GM21526 (cell line): Measurements from ENCODE around the gene SAMMSON.

ENCODE experiments used
- ATAC-seq: cut with Tn5 transposase; IDR thresholded peaks from one replicate; pipeline ENCODE4 v1.9.1; 2021; ENCODE audit warnings: moderate library complexity; ENCODE audit not compliant: unreplicated experiment, low FRiP score

SAMMSON gene

DNA sequence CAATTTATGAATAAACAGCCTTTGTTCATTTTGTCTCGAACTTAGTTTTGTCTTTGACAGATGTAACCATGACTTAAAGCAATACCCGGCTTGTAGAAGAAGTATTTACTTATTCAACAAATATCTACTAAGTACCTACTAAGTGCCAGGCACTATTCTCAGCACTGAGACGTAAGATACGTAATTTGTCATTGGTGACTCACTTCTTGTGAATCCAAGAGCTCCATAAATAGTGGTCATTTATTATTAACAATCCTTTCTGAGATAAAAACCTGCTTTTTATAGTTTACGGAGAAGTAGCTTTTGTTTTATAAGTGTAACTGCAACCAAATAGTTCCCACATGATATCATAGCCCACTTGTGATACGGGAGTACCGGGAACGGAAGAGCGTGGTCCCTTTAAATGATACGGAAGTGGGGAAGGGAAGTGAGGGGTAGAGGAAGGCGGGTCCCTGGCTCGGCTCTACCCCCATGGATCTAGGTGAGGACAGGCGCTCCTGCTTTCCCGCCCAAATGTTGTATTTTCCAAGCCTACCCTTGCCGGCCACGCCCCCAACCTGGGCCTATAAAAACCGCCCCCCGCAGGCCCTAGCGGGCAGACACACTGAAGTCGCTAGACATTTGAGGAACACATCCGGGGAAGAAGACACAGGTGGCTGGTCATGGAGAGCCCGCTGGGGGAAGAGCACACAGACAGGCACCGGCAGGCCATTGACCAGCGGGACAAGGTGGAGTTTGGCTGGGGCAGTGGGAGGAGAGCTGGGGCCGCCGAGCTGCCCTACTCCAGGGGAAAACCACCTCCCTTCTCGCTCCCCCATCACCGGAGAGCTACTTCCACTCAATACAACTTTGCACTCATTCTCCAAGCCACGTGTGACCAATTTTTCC, at the start of gene SAMMSON:
Gene SAMMSON, plus strand, starts transcription at position 594 of the 888 bp plus-strand sequence.
- no peak for ATAC-seq

GRCh38 chr3:69951616-69952015, 47.9 kb upstream of the SAMMSON start:
- ATAC-seq: no peak

GRCh38 chr3:69959581-69959980, 40.0 kb upstream of the SAMMSON start:
- no peak for ATAC-seq

DNA sequence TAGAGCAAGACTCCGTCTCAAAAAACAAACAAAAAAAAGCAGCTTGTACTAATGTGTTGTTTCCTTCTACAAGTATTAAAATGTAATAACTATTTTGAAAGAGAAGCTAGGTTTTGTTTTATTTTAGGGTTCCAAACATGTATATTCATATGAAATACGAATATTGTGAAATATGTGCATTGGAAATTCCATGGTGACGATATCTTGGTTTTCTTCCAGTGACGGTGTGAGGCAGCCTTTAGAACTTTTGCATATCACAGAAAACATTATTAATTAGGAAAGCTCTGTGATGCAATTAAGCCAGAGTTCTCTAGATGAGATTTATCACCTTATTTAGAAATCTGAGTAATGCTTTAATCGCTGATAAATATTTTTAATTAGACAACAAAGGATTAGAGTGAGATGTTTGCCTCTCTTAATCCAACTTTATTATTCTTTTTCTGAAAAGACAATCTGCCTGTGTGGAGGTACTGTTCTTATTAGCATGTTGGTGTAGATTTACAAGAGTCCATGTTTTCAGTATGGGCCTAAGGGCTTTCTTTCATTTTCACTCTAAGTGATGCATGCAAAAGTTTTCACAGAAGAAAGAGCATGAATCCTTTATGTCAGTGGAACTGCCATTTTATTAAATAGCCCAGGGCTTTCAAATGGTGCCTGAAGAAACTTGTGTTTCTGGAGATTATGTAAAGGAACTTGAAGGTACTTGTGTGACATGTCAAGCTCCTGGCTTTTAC, 37.7 kb upstream of the SAMMSON start:
- ATAC-seq: no peak

DNA sequence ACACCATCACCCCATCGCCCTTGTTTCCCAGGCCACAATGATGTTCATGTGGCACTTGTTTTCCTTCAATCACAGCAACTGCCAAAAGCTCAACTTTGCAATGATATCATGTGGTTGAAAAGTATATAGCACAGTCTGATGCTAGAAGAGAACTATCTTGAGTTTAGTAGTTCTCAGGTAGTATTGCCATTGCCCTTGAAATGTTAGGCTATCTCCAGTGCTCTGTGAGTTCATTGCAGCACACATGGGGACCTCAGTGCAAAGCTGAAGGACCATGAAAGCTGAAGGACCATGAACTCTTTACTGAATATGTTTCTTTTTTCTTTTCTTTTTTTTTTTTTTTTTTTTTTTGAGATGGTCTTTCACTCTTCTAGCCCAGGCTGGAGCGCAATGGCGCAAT, 35.9 kb upstream of the SAMMSON start:
- no peak for ATAC-seq

GRCh38 chr3:69967156-69967555, 32.4 kb upstream of the SAMMSON start:
- no peak for ATAC-seq

- ATAC-seq: no peak
Measured at GRCh38 chr3:69970827-69971226, 28.7 kb upstream of the SAMMSON start.

- no peak for ATAC-seq
Measured at GRCh38 chr3:69972672-69973071, 26.9 kb upstream of the SAMMSON start.

DNA sequence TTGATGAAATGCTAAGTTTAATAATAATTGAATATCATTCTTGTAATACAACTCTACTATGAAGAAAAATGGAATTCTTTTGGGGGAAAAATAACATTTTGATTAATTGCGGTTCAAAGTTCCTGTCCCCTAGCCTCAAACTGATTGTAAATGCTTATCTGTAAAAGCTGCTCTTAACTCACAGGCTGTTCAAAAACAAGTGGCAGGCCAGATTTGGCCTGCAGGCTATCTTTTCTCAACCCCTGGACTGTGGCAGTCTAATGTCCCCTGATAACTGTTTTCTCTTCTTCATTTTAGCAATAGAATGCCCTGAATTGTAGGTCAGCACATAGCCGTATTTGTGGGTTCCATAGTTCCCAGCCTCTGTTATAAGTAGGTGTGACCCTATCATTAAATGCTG, 23.5 kb upstream of the SAMMSON start:
- no peak for ATAC-seq

- ATAC-seq: no peak
Measured at GRCh38 chr3:69983546-69984265, 15.8 kb upstream of the SAMMSON start.

DNA sequence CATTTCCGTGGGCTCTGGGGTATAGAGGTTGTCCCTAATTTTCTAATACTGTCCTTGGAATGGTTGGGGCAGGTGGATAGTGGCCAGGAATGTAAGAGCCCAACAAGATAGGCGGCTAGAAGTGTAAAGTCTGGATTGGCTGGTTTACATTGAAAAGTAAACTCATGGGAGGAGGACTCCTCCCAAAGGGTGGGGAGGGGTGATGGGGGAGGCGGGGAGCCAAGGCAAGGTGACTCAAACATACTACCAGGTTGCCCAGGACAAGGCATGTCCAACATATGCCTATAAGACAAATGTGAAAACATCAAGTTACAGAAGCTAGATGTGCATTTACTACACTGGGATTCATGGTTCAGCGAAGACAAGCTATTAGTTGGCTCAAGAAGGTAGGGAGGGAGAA, 14.3 kb upstream of the SAMMSON start:
- ATAC-seq: no peak

- no peak for ATAC-seq
Measured at GRCh38 chr3:69986419-69986818, 13.1 kb upstream of the SAMMSON start.

DNA sequence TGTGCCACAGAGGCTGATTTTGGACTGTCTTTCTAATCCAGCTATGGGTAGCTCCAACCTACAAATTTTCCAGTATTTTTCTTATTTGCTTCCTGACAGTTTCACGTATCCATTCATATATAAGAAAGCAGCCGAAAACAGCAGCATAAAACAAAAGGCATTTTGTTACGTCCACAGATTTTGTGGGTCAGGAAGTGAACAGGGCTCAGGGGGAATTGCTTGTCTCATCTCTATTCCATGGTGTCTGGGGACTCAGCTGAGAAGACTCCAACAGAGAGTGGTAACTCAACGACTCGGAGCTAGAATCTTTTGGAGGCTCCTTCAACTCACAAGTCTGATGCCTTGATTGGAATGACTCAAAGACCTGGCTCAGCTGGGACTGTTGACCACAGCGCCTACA, 11.7 kb upstream of the SAMMSON start:
- ATAC-seq: no peak

DNA sequence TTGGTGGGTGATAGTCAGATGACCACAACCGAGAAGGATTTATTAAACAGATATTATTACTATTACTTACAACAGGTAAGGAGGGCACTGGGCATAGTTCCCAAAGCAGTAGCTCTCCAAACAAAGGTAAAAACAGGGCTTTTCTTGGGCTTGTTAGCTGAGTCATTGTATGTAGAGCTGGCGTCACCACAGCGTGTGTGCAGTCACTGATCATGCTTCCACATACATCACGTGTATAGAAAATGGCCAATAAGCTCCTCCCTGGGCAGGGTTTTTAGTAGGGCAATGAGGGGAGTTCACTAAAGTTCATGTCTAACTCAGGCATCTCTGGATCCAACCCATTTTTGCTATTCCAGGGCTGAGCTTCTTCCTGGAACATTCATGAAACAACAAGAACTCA, 5.8 kb upstream of the SAMMSON start:
- ATAC-seq: no peak

- ATAC-seq: no peak
Measured at GRCh38 chr3:69994919-69995318, 4.6 kb upstream of the SAMMSON start.

- no peak for ATAC-seq
Measured at GRCh38 chr3:69997631-69998307, 1.8 kb upstream of the SAMMSON start.

DNA sequence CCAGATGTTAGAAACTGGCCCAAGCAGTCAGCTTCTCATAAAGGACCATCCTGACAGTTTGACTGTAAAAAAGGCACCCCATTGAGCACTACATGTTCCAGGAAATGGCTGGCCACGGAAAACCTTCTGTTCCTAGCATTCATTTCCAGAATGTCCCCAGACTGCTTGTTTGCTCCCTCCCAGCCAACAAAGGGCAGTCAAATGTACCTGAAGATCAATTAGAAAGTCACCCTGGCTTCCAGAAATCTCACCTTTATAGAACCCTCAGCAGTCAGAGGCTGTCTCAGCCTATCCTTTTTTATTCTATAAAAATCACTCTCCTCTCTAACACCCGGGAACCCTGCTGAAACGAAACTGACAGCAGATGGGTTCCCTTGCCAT, 784 bp upstream of the SAMMSON start:
- no peak for ATAC-seq

DNA sequence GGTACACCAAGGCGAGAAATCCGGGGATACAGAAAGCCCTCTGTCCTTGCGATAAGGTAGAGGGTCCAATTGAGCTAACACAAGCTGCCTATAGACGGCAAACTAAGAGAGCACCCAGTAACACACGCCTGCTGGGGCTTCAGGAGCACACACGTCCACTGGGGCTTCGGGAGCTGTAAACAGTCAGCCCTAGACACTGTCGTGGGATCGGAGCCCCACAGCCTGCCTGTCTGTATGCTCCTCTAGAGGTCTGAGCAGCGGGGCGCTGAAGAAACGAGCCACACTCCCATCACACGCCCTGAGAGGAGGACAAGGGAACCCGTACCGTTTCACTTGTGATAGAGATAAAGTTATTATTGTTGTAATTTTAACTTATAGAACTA, 486 bp downstream of the SAMMSON start:
- no peak for ATAC-seq

DNA sequence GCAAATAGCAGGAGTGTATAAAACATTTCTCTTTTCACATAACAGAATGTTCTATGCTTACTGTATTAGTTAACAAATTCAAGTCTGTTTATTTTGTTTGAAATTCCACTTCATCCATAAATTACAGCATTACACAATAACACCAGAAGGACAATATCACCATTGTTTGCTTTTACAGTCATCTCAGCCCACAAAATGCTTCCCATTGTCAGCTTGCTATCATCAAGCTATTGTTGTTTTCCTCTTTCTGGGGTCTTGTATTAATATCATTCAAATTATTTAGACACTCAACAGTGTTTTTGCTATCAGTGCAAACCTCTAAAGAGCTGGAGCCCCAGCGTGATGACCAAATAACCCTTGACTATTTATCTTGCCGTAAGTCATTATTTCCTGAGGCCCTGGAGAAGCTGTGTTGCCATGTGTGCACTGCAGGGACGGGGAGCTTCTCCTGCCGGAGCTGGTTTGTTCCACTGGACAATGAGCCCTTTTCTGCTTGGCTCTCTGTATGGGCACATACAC, 1.1 kb downstream of the SAMMSON start:
- no peak for ATAC-seq

DNA sequence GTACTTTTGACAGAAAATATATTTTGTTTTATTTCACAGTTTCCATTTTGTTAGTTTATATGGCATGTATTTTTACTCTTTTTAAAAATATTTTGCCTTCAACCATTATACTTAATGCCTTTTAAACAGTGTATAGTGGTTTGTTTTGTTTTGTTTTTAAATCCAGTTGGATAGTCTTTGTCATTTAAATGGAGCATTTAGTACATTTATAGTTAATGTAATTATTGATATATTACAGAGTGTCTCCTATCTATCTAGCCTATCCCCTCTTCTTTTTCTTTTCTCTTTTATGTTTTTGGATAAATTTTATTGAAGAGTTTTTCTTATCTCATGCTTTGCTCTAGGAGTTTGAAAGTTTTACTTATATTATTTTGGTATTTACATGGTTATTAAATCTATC, 3.6 kb downstream of the SAMMSON start:
- no peak for ATAC-seq

GRCh38 chr3:70006089-70006488, 6.6 kb downstream of the SAMMSON start:
- no peak for ATAC-seq
